Middle frontal gyrus (tissue), 1 donor: ENCODE results near the gene GAREM1.
"Not testable (repeated sequence)": the region's sequence is repeated elsewhere in the genome, so short reads cannot be mapped to it uniquely, and the experiment has no call there.

Experiments
- DNase-seq: peaks from one replicate; pipeline ENCODE4 v3.0.0-alpha.2; 2015; ENCODE audit warnings: low spot score; ENCODE audit errors: extremely low spot score

Gene GAREM1

DNA sequence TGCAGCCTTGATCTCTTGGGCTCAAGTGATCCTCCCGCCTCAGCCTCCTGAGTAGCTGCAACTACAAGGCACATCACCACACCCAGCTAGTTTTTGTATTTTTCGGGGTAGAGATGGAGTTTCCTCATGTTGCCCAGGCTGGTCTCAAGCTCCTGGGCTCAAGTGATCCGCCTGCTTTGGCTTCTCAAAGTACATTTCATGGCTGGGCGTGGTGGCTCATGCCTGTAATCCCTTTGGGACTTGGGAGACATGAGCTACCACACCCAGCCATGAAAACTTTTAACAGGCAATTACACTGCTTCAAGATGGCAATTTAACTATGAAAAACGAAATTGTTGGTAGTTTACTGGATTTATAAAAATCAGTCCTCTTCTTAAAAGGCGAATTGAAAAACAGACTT, 211.1 kb downstream of the GAREM1 start:
- no peak for DNase-seq

DNA sequence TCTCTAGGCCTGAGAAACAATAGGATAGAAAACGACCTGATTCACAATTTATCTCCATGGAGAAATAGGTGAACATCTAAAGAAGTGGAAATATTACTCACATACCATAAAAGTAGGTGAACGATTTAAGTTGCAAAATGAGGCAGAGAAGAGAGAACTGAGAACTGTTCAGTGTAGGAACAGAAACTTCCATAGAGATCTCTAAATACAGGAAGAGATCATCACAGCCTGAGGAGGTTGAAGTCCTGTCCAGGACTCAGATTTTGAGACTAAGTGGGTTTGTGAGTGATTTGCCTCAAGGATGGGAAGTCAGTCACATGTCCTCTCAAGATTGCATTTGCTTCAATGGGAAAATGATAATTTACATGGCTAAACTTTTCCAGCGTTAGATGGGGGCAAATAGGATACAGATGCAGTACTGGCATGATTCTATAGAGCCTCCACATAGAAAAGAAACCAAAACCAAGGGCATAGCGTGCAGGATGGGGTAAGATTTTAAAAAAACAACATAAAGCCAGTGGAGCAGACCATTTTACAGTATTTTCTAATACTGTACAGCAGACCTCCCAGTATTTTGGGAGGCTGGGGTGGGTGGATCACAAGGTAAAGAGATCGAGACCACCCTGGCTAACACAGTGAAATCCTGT, 212.0 kb downstream of the GAREM1 start:
- DNase-seq, result no peak

DNA sequence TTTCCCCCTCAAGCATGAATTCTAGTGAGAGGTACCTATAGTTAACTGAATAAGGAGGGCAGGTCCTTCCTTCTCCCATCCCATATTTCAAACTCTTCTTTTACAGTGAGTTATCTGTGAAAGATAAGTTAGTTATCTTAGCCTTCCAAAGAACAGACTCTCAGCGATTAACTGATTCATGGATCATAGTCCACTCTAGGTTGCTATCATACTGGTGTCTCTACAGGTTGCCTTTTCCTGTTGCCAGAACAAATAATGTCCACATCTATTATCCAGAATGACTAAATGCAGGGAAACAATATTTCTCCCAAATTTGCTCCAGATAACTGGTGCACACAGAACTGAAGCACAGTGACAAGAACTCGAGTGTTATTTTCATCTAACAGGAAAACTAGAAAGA, 212.5 kb downstream of the GAREM1 start:
- DNase-seq, result no peak

DNA sequence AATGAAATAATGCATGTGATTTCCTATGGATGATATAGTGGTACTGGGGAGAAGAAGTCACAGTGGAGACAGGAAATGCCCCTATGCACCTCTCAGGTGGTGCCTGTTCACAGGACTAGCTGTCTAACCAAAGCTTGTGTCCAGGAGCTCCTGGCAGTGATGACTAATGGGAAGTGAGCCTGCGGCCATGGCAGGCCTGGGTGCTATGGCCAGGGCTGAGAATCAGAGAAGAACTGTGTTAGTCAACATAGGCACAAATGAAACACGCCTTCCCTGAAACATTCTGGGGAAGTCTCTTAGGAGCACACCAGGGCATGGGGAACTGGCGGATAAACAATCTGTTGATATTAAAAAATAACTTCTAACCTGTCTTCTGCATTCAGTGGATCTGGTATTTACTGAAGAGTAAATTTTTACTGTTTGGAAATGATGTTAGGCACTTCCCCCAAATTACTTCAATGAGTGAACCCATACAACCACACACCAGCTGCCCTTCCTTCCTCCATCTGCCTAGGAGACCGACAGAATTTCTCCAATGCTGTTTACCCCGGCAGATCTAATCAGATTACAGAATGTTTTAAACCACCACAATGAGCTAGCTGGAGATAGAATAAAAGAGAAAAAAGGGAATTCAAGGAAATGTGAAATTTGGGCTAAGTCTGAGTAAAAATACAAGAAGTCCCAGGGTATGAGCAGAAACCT, 213.4 kb downstream of the GAREM1 start:
- DNase-seq, result no peak

DNA sequence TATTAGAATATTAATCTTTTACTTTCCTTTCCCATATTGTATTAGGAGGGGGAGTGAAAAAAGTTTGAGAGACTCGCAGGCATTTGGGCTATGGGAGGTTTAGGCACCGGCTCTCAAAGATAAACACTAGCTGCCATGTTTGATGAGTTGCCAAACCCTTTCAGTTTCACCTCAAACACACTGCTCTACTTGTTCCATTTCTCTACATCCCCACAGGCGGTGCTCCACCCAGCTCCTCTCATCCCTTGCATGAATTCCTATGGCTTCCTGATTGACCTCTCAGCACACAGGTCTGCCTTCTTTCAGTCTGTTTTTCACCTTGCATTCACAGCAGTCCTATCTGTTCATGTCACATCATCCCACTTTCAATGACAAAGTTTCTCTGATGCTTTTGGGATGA, 215.1 kb downstream of the GAREM1 start:
- no peak for DNase-seq

DNA sequence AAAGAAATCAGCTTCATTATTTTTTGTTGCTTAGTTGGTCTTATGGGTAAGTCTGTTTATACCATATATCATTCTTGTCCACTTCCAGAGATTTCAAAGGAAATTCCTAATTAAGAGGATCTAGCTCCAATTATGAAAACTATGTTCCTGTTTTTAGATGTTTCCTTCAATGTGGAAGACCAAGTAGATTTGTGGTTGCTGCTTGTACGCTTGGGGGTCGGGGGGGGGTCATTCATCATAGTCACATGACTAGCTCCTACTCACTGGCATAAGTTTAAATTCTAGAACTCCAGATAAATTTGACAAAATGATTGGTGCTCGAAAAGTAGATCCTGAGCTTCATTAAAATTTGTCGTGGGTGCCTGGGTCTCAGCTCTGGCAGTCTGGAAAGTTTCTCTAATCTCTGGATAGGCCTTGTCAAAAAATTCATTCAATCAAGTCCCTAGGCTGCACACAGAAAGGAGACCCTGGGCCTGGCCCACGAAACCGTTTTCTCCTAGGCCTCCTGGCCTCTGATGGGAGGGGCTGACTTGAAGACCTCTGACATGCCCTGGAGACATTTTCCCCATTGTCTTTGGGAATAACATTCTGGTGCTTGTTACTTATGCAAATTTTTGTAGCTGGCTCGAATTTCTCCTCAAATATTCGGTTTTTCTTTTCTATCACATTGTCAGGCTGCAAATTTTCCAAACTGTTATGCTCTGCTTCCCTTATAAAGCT, 218.4 kb downstream of the GAREM1 start:
- no peak for DNase-seq

DNA sequence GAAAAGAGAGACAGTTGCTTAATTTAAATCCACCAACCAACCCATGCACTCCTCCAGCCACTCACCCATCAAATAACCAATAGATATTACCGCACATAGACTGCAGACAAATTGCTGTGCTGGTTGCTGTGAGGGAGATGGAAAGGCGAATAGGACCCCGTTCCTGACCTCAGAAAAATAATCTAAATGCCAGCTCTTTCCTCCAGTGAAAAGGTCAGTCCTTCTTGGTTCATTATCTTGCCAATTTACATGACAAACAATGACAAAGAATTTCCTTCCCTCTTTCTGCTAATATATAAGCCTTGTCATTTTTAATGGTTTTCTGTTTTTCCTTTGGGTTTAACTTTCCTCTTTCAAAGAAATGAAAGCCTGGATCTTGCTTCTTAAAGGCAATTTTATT, 219.2 kb downstream of the GAREM1 start:
- DNase-seq, result no peak

DNA sequence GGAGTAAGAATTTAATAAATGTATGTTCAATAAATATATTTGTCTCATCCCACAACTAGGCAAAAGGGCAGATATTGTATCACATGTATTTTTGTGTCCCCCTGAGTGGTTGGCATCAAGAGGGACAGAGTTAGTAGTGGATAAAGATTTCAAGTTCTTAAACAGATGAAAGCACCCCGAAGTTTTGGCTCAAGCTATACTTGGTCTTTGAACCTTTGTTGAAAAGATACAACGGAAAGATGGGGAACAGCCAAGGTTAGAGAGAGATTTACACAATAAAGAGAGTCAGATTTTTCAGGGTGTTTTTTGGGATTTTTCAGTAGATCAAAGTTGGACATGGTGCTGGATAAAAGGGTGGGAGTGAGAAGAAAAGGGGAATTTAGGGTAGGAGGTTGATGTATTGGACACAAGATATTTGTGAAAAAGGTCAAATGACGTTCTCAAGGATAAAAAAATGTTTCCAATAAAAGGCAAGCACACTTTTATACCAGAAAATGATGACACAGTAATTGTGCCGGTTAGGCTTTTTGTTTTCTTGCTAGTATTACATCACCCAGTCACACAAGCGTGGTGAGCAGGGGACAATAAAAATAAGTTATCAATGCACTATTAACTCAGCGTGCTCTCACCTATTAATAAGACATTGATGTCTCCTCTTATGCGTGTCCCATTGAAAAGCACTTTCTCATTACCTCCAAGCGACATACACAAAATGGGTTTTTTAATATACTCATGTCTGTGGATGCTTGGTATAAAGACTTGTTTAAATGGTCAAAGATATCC, 221.3 kb downstream of the GAREM1 start:
- no peak for DNase-seq

DNA sequence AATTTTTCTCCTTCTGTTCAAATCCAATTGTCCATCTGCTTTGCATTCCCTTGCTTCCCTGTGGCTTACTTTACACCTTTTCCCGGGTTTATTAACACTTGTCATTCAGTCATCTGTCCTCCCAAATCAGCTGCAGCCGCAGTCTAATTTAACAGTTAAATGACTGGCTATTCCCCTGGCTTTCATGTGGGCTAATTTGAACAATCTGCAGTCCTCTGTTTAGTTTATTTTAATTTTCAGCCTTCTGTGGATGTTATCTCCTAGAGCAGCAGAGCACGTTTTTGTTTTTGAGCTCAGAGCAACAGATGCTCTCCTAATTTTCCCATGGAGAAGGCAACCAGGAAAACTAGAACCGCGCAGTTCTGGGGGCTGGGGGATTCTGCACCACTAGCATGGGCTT, 225.8 kb downstream of the GAREM1 start:
- DNase-seq, result no peak

DNA sequence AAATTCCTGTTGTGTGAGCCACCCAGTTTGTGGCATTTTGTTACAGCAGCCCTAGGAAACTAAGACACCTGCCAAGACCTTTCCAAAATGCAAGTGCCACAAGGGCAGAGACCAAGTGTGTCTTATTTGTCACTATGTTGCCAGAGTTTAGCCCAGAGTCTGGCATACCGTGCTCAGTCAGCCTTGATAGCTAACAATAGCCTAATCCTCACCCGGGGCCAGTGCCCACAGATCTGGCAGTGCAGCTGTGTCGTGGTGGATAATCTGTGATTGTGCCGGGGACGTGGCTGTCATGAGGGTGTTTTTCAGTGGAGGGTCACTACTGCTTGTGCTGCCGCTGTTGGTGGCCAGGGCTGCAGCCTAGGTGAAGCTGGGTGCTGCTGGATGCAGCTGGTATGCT, 227.3 kb downstream of the GAREM1 start:
- no peak for DNase-seq

DNA sequence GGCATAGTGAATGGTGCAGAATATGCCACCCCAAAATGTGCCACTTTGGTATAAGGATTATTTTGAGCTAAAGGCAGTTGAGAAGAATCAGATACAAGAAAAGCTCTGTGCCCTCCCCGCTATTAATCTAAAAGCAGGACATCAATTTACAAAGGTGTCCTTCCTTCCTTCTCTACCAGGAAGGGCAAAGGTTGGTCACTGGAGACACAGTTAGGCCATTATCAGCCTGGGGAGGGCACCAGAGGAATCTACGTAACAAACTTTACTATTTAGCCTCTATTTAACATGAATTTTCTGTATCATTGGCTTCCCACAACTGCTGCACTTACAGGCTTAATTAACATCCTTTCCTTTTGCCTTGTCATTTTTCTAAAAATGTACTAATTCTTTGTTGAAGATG, 228.3 kb downstream of the GAREM1 start:
- DNase-seq, result no peak

DNA sequence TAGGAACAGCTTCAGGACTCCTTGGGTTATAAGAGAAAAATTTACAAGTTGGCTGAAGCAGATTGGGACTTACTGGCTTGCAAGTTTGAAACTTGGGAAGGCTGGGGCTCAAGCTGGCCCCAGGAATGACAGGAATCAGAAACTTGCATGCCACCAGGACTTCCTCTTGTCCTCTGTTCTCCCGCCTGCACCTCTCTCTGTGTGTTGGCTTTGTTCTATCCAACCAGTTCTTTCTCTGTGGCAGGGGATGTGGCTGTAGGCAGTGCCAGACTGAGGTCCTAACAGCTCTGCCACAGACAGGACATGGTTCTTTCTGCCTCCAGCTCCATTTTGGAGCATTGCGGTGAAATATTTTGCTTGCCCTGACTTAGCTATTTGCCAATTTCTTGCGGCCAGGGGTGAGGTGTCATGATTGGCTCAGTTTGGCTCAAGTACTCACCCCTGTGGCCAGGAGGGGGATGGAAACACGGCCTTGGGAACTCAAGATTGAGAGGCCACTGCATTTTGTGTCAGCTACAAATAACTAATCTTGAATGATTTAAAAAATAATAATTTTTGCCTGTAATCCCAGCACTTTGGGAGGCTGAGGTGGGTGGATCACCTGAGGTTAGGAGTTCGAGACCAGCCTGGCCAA, 231.9 kb downstream of the GAREM1 start:
- no peak for DNase-seq

DNA sequence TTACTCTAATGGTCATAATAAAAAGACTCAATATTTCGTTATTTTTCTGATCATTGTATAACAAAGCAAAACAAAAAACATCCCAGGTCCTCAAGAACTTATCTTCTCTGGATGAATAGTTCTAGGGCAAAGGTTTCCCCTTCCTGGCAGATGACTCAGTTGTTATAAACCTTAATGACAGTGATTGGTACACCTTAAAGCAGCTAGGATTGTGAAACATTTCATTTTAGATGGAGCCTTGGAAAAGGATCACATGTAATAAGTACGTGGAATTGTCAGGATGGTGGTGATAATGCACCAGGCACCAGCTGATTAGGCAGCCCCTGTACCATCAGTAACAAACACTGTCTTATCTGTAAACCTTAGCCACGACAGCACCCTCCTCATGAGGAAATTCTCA, 233.6 kb downstream of the GAREM1 start:
- no peak for DNase-seq

DNA sequence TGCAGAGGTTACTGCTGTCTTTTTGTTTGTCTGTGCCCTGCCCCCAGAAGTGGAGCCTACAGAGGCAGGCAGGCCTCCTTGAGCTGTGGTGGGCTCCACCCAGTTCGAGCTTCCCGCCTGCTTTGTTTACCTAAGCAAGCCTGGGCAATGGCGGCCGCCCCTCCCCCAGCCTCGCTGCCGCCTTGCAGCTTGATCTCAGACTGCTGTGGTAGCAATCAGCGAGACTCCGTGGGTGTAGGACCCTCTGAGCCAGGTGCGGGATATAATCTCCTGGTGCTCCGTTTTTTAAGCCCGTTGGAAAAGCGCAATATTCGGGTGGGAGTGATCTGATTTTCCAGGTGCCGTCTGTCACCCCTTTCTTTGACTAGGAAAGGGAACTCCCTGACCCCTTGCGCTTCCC, 237.3 kb downstream of the GAREM1 start:
- DNase-seq, result not testable (repeated sequence)

DNA sequence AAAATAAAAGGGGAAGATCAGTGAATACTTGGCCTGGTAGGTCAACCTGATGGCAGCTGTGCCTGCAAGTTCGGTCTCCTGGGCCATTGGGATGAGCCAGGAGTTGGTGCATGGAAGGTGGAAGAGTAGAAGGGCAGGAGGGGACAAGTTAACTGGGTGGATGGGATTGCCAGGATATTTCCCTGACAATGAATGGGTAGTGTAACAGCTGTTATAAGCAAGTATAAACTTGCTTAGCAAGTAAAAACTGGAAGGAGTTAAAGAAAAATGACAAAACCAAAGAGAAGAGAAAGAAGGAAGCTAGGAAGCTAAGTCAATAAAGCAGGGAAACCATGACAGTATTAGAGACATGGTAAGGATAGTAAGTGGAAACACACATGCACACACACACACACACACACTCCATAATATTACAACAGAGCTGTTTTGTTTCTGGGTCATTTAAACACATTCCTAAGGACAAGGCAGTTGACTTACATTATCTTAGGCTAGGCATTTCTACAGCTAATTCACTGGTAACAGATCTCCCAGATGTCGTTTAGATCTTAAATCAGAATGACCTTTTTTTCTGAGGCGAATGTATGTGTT, 251.2 kb downstream of the GAREM1 start:
- DNase-seq, result no peak

DNA sequence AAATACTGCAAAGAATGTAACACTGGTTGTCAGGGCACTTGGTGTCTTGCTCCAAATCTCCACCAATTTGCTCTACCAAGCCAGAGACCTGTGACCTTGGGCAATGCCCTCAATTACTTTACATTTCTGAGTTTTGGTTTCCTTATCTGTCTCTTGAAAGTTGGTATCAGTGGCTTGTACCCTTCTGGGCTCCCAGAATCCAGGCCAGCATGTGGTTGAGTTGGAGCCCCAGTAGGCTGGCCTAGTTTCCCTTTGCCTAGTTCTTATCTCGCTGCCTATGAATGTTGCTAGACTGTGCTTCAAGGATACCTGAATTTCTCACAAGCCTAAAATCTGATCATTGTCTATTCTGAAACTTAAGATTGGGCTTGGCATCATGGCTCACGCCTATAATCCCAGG, 254.3 kb downstream of the GAREM1 start:
- no peak for DNase-seq

DNA sequence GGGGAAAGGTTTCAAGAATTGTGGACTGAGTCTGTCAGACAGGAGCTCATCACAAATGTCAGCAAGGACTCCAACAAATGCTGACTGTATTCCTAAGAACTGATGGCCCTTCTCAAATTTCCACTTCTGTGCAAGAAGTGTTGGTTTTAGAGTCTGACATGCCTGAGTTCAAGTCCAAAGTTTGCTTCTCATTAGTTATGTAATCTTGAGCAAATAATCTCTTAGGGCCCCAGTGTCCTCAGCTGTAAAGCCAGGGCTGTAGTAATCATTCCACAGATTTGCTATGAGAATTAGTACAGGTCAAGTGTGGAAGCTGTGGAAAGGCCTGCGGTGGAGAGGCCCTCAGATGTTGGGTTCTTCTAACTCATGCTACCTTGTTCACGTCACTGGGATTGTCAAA, 257.0 kb downstream of the GAREM1 start:
- no peak for DNase-seq
